ENCODE data around the gene PWWP2B. TPM values are rescaled to one million over a fixed set of nuclear protein-coding genes. Genes with fewer than 3 reads are reported as not detected.

Gene PWWP2B
- total and polyA plus RNA-seq, 2 of the 4 experiments (the other 2 are of a cell fraction), result 1.7 to 2.2 TPM

GRCh38 chr10:132461103-132461682 is 64.2 kb downstream of the PWWP2B start:
- ChIA-PET POLR2A (ENCODE audit: unreplicated experiment) (no interaction called here), CTCF (no interaction called here)
- no peak overlapping the region for H3K9ac ChIP-seq (ENCODE audit: low read depth, low read length)
- H3K56ac ChIP-seq (ENCODE audit: extremely low read depth, insufficient read depth, low read length), result no peak overlapping the region
- no peak for DNase-seq
- H2BK5ac ChIP-seq (ENCODE audit: low read depth, low read length, poor library complexity, severe bottlenecking), result no peak overlapping the region
- no peak overlapping the region for H3K4me3 ChIP-seq (ENCODE audit: insufficient read depth, low read depth, low read length)
- no peaks in the 10 kb centered on the region for H3K9me1 ChIP-seq (ENCODE audit: insufficient read depth, low read length)
- no peak for ATAC-seq (ENCODE audit: low read depth)
- no peak overlapping the region for H3K27ac ChIP-seq (ENCODE audit: insufficient read depth, low read length)
- no peaks in the 10 kb centered on the region; the same call in 1 of the 2 replicates for H3K4me1 ChIP-seq (ENCODE audit: control insufficient read depth, insufficient read depth, low read length)
- no peak overlapping the region for H4K8ac ChIP-seq (ENCODE audit: low read depth in 2 of 2, low read length in 2 of 2)
- no TSS peak for BruUV-seq (replicated peaks)
- no peak overlapping the region for H3K4ac ChIP-seq (ENCODE audit: low read depth, low read length)
- no peak overlapping the region for H3K23ac ChIP-seq (ENCODE audit: low read depth, low read length)
- H3K18ac ChIP-seq (ENCODE audit: low read depth, low read length), result no peak overlapping the region
- H2AK9ac ChIP-seq (replicated peaks; ENCODE audit: low read depth, low read length, poor library complexity), result no peak overlapping the region
- TF ChIP-seq RAD21 (IDR thresholded peaks at IDR 0.05; ENCODE audit: low read length) (no peak), USF2 (IDR thresholded peaks at IDR 0.05; ENCODE audit: low read depth, low read length) (no peak), RFX5 (IDR thresholded peaks at IDR 0.05; ENCODE audit: low read depth, low read length) (no peak), POLR2A (IDR thresholded peaks at IDR 0.05; ENCODE audit: low read depth, low read length) (no peak), FOS (IDR thresholded peaks at IDR 0.05; ENCODE audit: low read depth, low read length) (no peak), CHD1 (IDR thresholded peaks at IDR 0.05; ENCODE audit: low read depth, low read length) (no peak), MAZ (IDR thresholded peaks at IDR 0.05; ENCODE audit: borderline replicate concordance, low read depth, low read length) (no peak), MXI1 (IDR thresholded peaks at IDR 0.05; ENCODE audit: borderline replicate concordance, low read depth, low read length) (no peak), RCOR1 (IDR thresholded peaks at IDR 0.05; ENCODE audit: insufficient replicate concordance, low read length) (no peak)
- in situ Hi-C loops (cut with MboI; ENCODE audit: low sequenced_read_pairs) (no loop called here), intact Hi-C loops (cut with micrococcal nuclease) (no loop called here), dilution Hi-C loops (cut with HindIII; ENCODE audit: low sequenced_read_pairs, unreplicated experiment) (no loop called here)
- WGBS, 2 experiments (ENCODE audit: extremely low coverage in 2 of 2, insufficient read length in 1 of 2), result 91% methylated on average over 11 of the region's 14 CpGs; no CpG with 5 or more reads in 1 of the 2 experiments
- no peak overlapping the region for H2BK20ac ChIP-seq (ENCODE audit: low read depth, low read length)
- H4K20me1 ChIP-seq (ENCODE audit: insufficient read depth, low read length), result no peaks in the 10 kb centered on the region
- H4K5ac ChIP-seq (ENCODE audit: low read depth, low read length), result no peak overlapping the region
- no peak overlapping the region for H4K91ac ChIP-seq (ENCODE audit: insufficient read depth, low read depth, low read length)
- no peak overlapping the region for H2BK120ac ChIP-seq (ENCODE audit: low read depth, low read length)
- peaks cover 6% of the 10 kb centered on the region; the same call in 1 of the 2 replicates for H3K27me3 ChIP-seq (ENCODE audit: control insufficient read depth, insufficient read depth, low read length)
- H3K9me3 ChIP-seq (ENCODE audit: control insufficient read depth, insufficient read depth, low read length), result no peaks in the 10 kb centered on the region
- no peak overlapping the region for H2BK15ac ChIP-seq (ENCODE audit: low read depth, low read length)
- H3K4me2 ChIP-seq (ENCODE audit: low read depth, low read length), result no peak overlapping the region
- H3K14ac ChIP-seq (replicated peaks; ENCODE audit: low read depth, low read length), result no peak overlapping the region
- H2AK5ac ChIP-seq (ENCODE audit: low read depth, low read length), result no peak overlapping the region
- H3K36me3 ChIP-seq (ENCODE audit: control insufficient read depth, insufficient read depth, low read length), result no peaks in the 10 kb centered on the region
- H3K79me1 ChIP-seq (ENCODE audit: low read depth in 1 of 2, low read length in 2 of 2), result no peaks in the 10 kb centered on the region
- no peak overlapping the region for H2AFZ ChIP-seq (replicated peaks; ENCODE audit: low read length, poor library complexity)

Data from IMR-90 (cell line).